ENCODE results near the gene PKN1.

DNA sequence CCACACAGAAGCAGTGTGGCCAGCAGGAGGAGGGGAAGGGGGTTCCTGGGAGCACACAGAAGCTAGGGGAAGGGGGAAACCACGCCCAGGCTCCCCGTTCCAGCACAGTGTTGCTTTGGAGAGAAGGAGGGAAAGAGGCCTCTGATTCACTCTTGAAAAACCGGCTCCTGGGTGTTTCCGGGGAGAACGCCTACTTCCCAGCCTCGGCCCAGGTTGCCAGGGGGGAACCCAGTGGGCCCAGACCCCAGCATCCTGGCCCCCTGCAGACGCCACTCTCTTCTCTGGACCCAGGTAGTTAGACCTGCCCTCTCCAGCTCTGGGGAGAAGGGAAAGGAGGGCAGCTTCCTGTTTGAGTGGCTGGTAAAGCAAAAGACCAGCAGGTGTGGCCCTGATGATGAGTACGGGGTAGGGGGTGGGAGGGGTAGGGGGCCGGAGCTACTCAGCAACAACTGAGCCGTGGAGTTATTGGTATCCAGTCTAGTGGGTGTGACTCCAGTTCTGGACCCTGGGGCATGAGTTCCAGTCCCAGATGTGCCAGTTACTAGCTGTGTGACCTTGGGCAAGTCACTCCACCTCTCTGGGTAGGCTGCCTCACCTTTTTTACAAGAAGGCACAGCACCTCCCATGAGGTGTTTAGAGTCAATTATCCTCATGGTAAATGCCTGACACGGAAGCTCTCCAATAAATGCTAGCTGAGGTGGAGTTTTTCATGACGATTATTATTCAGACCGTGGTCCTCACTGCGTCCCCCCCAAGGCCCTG is 62.0 kb downstream of the PKN1 start:
- TF ChIP-seq, protein P1, sequence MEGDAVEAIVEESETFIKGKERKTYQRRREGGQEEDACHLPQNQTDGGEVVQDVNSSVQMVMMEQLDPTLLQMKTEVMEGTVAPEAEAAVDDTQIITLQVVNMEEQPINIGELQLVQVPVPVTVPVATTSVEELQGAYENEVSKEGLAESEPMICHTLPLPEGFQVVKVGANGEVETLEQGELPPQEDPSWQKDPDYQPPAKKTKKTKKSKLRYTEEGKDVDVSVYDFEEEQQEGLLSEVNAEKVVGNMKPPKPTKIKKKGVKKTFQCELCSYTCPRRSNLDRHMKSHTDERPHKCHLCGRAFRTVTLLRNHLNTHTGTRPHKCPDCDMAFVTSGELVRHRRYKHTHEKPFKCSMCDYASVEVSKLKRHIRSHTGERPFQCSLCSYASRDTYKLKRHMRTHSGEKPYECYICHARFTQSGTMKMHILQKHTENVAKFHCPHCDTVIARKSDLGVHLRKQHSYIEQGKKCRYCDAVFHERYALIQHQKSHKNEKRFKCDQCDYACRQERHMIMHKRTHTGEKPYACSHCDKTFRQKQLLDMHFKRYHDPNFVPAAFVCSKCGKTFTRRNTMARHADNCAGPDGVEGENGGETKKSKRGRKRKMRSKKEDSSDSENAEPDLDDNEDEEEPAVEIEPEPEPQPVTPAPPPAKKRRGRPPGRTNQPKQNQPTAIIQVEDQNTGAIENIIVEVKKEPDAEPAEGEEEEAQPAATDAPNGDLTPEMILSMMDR (IDR thresholded peaks at IDR 0.05; ENCODE audit: insufficient read depth, low read length), result no peak
- no peak for TF ChIP-seq POLR2AphosphoS5 (IDR thresholded peaks at IDR 0.05; ENCODE audit: low read depth)
- no peak for TF ChIP-seq GABPA (IDR thresholded peaks at IDR 0.05; ENCODE audit: low read depth)

Data from HL-60 (cell line).